Osteocyte (in vitro differentiated cells): ENCODE measurements around the gene KCNIP3. TPM values are rescaled to one million over a fixed set of nuclear protein-coding genes. Genes with fewer than 3 reads are reported as not detected.

Source experiments
- DNase-seq: peaks from one replicate; pipeline ENCODE4 v3.0.0; 2021; ENCODE audit warnings: mixed read lengths; ENCODE audit not compliant: unreplicated experiment; ENCODE audit errors: extremely low spot score
- H3K27ac Mint-ChIP-seq: one replicate; pipeline ENCODE4 v1.8.0; 2021; ENCODE audit warnings: mild to moderate bottlenecking, mixed read lengths; ENCODE audit not compliant: unreplicated experiment
- H3K27me3 Mint-ChIP-seq: one replicate; pipeline ENCODE4 v1.8.0; 2021; ENCODE audit warnings: mixed read lengths; ENCODE audit not compliant: unreplicated experiment
- H3K36me3 Mint-ChIP-seq: one replicate; pipeline ENCODE4 v1.8.0; 2021; ENCODE audit warnings: mixed read lengths; ENCODE audit not compliant: unreplicated experiment
- H3K4me1 Mint-ChIP-seq: one replicate; pipeline ENCODE4 v1.8.0; 2021; ENCODE audit warnings: mixed read lengths; ENCODE audit not compliant: unreplicated experiment
- H3K4me3 Mint-ChIP-seq: one replicate; pipeline ENCODE4 v1.8.0; 2021; ENCODE audit warnings: mild to moderate bottlenecking, moderate library complexity, mixed read lengths; ENCODE audit not compliant: unreplicated experiment
- H3K9me3 Mint-ChIP-seq: one replicate; pipeline ENCODE4 v1.8.0; 2021; ENCODE audit warnings: mixed read lengths; ENCODE audit not compliant: unreplicated experiment
- CTCF ChIP-seq: fragments of 200-600 bp; sonication (generic); IDR thresholded peaks from 2 replicates; pipeline ENCODE4 v1.5.0; 2021; ENCODE audit warnings: antibody characterized with exemption, mild to moderate bottlenecking, moderate library complexity
- total RNA-seq: library from RNA; stranded (reverse); gene quantifications from 2 replicates; pipeline ENCODE4 v1.2.1, GENCODE V29; 2021

Gene KCNIP3
- total RNA-seq, 1 donor from 2014 or later = 1.4 TPM

GRCh38 chr2:95328358-95329125 lies 31.4 kb downstream of the KCNIP3 start:
- no peak for TF ChIP-seq CTCF
- DNase-seq = no peak
- H3K4me3 Mint-ChIP-seq = no peak overlapping the region
- H3K27ac Mint-ChIP-seq = no peak overlapping the region
- H3K36me3 Mint-ChIP-seq = no peaks in the 10 kb centered on the region
- no peaks in the 10 kb centered on the region for H3K9me3 Mint-ChIP-seq
- H3K27me3 Mint-ChIP-seq = peaks cover 2% of the 10 kb centered on the region
- H3K4me1 Mint-ChIP-seq = no peaks in the 10 kb centered on the region

GRCh38 chr2:95329401-95329800 lies 32.3 kb downstream of the KCNIP3 start:
- Mint-ChIP-seq H3K4me3 (no peak overlapping the region), H3K27me3 (peaks cover 5% of the 10 kb centered on the region), H3K36me3 (no peaks in the 10 kb centered on the region), H3K9me3 (no peaks in the 10 kb centered on the region), H3K4me1 (no peaks in the 10 kb centered on the region), H3K27ac (no peak overlapping the region)
- no peak for TF ChIP-seq CTCF
- no peak for DNase-seq

DNA sequence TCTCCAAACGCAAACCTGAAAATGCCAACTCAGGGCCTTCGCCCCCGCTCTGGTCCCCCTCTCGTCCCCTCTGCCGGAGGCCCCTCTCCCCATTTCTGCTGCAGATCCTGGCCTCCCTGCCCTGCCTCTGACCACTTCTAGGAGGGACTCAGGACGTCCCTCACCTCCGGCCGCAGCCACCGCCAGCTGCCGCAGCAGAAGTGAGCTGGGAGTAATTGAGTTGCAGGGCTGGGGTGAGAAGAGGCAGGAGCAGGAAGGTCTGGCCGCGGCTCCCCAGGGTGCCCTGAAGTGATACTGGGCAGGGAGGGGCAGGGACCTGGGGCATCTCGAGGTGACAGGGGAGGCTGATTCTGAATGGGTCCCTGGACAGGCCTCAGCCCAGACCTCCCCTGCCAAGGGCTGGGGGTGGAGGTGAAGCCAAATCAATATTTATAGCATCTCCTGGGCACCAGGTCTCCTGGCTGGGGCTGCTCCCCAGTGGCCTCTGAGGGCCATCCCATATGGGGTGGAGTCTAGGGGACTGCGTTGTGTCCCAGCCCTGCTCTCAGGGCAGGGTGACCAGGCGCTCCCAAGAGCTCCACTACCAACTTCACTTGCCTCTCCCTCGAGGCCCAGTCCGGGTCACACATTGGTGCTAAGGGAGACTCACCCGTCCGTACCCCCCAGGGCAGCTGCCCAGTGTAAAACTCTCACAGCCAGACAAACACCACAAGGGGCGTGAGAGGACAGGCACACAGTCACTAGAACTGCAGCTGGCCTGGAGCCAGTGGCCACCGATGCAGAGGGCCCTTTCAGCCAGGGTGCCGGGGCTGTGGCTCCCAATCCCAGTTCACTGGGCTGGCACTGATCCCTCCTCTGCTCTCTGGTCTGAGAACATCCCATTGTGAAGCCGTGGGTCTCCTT lies 33.0 kb downstream of the KCNIP3 start:
- Mint-ChIP-seq H3K27ac (no peak overlapping the region), H3K9me3 (no peaks in the 10 kb centered on the region), H3K27me3 (peaks cover 6% of the 10 kb centered on the region), H3K4me3 (no peak overlapping the region), H3K4me1 (no peaks in the 10 kb centered on the region), H3K36me3 (no peaks in the 10 kb centered on the region)
- no peak for TF ChIP-seq CTCF
- DNase-seq = no peak

GRCh38 chr2:95330794-95331338 lies 33.7 kb downstream of the KCNIP3 start:
- Mint-ChIP-seq H3K27ac (no peak overlapping the region), H3K27me3 (peaks cover 8% of the 10 kb centered on the region), H3K36me3 (no peaks in the 10 kb centered on the region), H3K4me3 (no peak overlapping the region), H3K4me1 (no peaks in the 10 kb centered on the region), H3K9me3 (no peaks in the 10 kb centered on the region)
- DNase-seq = no peak
- TF ChIP-seq CTCF = no peak

DNA sequence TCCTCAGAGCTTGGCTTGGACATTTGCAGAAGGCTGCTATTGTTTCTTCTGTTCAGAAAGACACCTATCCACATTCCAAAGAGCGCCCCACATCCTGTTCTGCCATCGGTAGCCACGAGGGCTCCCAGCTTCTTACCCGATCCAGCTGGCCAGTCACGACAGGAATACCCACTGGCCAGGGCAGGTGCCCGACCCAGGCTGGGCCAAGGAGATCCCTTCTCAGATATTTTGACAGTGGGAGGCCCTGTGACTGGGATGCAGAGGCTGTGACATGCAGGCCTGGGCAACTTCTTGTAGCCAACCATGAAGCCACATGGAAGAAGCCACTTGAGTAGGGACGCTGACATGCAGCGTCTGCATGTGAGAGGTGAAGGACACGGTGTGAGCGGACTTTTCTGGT lies 34.5 kb downstream of the KCNIP3 start:
- no peaks in the 10 kb centered on the region for H3K9me3 Mint-ChIP-seq
- no peaks in the 10 kb centered on the region for H3K36me3 Mint-ChIP-seq
- no peak for DNase-seq
- H3K4me3 Mint-ChIP-seq = no peak overlapping the region
- no peaks in the 10 kb centered on the region for H3K4me1 Mint-ChIP-seq
- H3K27ac Mint-ChIP-seq = no peak overlapping the region
- no peak for TF ChIP-seq CTCF
- H3K27me3 Mint-ChIP-seq = peaks cover 15% of the 10 kb centered on the region
